Thymus (tissue), 14 donors: ENCODE measurements around the gene ACVR2B. TPM values are rescaled to one million over a fixed set of nuclear protein-coding genes. Genes with fewer than 3 reads are reported as not detected.
"Not testable (repeated sequence)": the region's sequence is repeated elsewhere in the genome, so short reads cannot be mapped to it uniquely, and the experiment has no call there.

Experiments
- DNase-seq, 9 donors: peaks; one replicate each; pipeline ENCODE4 v3.0.0-alpha.2; 2013; ENCODE audit warnings: low spot score in 9 of 9, low read depth in 6 of 9, missing footprints in 1 of 9
- H3K27ac ChIP-seq, 2 donors: one replicate each; pipeline ENCODE4 v1.5.1; 2013; ENCODE audit warnings: control low read depth in 1 of 2, low read depth in 1 of 2, low read length in 1 of 2, mild to moderate bottlenecking in 1 of 2, moderate library complexity in 1 of 2
- H3K27me3 ChIP-seq, 2 donors: one replicate each; pipeline ENCODE4 v1.5.1; 2013; ENCODE audit warnings: low read length in 1 of 2; ENCODE audit not compliant: control insufficient read depth in 2 of 2, insufficient read depth in 1 of 2
- H3K36me3 ChIP-seq, 2 donors: one replicate each; pipeline ENCODE4 v1.5.1; 2013; ENCODE audit warnings: low read length in 1 of 2, mild to moderate bottlenecking in 1 of 2, moderate library complexity in 1 of 2; ENCODE audit not compliant: control insufficient read depth in 2 of 2, insufficient read depth in 2 of 2
- H3K4me1 ChIP-seq, 2 donors: one replicate each; pipeline ENCODE4 v1.5.1; 2013; ENCODE audit warnings: low read length in 2 of 2; ENCODE audit not compliant: control insufficient read depth in 2 of 2, insufficient read depth in 2 of 2
- H3K4me3 ChIP-seq, 2 donors: one replicate each; pipeline ENCODE4 v1.5.1; 2013; ENCODE audit warnings: low read length in 2 of 2, control low read depth in 1 of 2, mild to moderate bottlenecking in 1 of 2
- H3K9me3 ChIP-seq, 2 donors: one replicate each; pipeline ENCODE4 v1.5.1; 2013; ENCODE audit warnings: low read length in 1 of 2, mild to moderate bottlenecking in 1 of 2; ENCODE audit not compliant: control insufficient read depth in 2 of 2, insufficient read depth in 1 of 2
- WGBS: extraction: QIAGEN DNeasy Blood & Tissue Kit; methylation state at CpG from one replicate; pipeline ENCODE4 v1.1.7; 2013; 5-methylcytosine and 5-hydroxymethylcytosine counted together
- long read RNA-seq, 10 donors: transcript quantifications; one replicate each; lab custom pipeline, GENCODE V29; 2026
- polyA plus RNA-seq: library from polyadenylated mRNA; stranded (reverse); fragments of 200-250 nt; gene quantifications from one replicate; pipeline ENCODE4 v1.2.3, GENCODE V29; 2013
- total RNA-seq: library from RNA; stranded (reverse); fragments of 120-200 nt; gene quantifications from one replicate; pipeline ENCODE4 v1.2.4, GENCODE V29; 2013
- donor health status: healthy.

Gene ACVR2B
- 6.3 TPM for total RNA-seq
- polyA plus RNA-seq = 2.4 TPM
- long read RNA-seq, donor 1 = 0 reads
- long read RNA-seq, donor 2, full-length matches to known transcripts = 1 of 1 reads
- long read RNA-seq, donor 2, partial matches to known transcripts = 0 of 1 reads
- long read RNA-seq, donor 2, other reads (novel, unspliced or antisense) = 0 of 1 reads
- long read RNA-seq, donor 3, full-length matches to known transcripts = 4 of 4 reads
- long read RNA-seq, donor 3, partial matches to known transcripts = 0 of 4 reads
- long read RNA-seq, donor 3, other reads (novel, unspliced or antisense) = 0 of 4 reads
- long read RNA-seq, donor 4, full-length matches to known transcripts = 2 of 2 reads
- long read RNA-seq, donor 4, partial matches to known transcripts = 0 of 2 reads
- long read RNA-seq, donor 4, other reads (novel, unspliced or antisense) = 0 of 2 reads
- long read RNA-seq, donor 5, full-length matches to known transcripts = 1 of 6 reads
- long read RNA-seq, donor 5, partial matches to known transcripts = 5 of 6 reads
- long read RNA-seq, donor 5, other reads (novel, unspliced or antisense) = 0 of 6 reads
- long read RNA-seq, donor 6 = 0 reads
- long read RNA-seq, donor 7 = 0 reads
- long read RNA-seq, donor 8, full-length matches to known transcripts = 1 of 1 reads
- long read RNA-seq, donor 8, partial matches to known transcripts = 0 of 1 reads
- long read RNA-seq, donor 8, other reads (novel, unspliced or antisense) = 0 of 1 reads
- long read RNA-seq, donor 9, full-length matches to known transcripts = 2 of 2 reads
- long read RNA-seq, donor 9, partial matches to known transcripts = 0 of 2 reads
- long read RNA-seq, donor 9, other reads (novel, unspliced or antisense) = 0 of 2 reads
- long read RNA-seq, donor 10, full-length matches to known transcripts = 1 of 1 reads
- long read RNA-seq, donor 10, partial matches to known transcripts = 0 of 1 reads
- long read RNA-seq, donor 10, other reads (novel, unspliced or antisense) = 0 of 1 reads

DNA sequence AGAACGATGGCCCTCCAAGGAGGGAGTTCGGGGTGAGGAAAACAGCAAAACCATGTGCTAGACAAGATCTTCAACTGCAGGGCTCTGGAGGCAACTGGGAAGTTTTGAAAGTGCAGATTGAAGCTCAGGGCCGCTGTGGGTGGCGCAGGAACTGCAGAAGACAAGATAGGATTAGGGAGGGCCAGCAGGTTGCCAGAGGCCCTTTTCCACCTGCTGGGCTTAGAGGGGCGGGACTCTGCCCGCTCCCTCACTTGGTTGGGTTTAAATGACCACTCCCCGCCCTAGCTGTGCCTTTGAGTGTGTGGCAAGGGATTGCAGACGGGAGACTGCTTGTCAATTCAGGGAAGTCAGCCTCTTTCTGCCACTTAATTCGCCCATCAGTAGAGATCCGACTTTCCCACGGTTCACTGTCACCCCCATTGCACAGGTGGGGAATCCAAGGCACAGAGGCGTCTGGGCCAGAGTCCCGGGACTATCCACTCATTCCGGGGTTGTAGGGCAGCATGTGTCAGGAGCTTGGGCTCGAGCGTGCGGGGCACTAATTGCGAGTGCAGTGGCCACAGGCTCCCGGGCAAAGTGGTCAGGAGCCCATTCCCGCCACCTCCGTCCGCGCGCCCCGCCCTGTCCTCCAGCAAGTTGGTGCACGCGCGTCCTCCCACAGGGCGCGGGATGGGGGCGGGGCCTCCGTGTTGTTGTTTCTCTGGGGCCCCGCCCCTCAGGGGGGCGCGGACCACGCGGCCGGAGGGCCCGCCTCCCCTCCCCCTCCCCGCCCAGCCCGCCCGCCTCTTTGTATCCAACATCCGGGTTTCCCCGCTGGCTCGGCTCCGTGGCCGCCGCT lies at the start of gene ACVR2B:
ACVR2B (plus strand) TSS at position 816 of the 838 bp plus-strand sequence. CDS start 433 bp downstream, outside the sequence.
- Histone ChIP-seq H3K4me3 (peak within 1 kb of the TSS; percentile 76 to 97), H3K36me3 (no peaks in the 10 kb centered on the region), H3K9me3 (peaks cover 0 to 8% of the 10 kb centered on the region in 2 donors), H3K27me3 (peaks cover 0 to 5% of the 10 kb centered on the region in 2 donors), H3K27ac (peak within 1 kb of the TSS; percentile 68 to 85), H3K4me1 (peaks cover 13 to 27% of the 10 kb centered on the region in 2 donors)
- WGBS = 13% methylated on average over 48 of the region's 48 CpGs
- DNase-seq = peak in 8 of 9 donors; percentile 65 to 93 (median 84)

DNA sequence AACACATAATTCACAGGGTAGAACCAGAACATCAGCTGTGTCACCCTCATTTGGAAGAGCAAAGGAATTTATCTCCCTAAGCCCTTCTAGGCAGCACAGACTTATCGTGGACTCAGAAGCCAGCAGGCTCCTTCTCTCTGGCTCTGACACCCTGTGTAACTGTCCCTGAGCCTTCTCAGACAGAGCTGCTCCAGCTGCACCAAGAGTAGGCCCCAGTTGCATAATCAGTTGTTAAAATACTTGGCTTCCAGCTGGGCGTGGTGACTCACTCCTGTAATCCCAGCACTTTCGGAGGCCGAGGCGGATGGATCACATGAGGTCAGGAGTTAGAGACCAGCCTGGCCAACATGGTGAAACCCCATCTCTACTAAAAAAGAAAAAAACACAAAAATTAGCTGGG lies 49.4 kb upstream of the ACVR2B start:
- H3K27ac ChIP-seq = no peak overlapping the region
- no peaks in the 10 kb centered on the region for H3K4me1 ChIP-seq
- WGBS = 98% methylated on average over 5 of the region's 5 CpGs
- no peaks in the 10 kb centered on the region for H3K27me3 ChIP-seq
- no peak for DNase-seq
- H3K9me3 ChIP-seq = no peaks in the 10 kb centered on the region
- H3K36me3 ChIP-seq = peaks cover 12 to 13% of the 10 kb centered on the region in 2 donors
- H3K4me3 ChIP-seq = no peak overlapping the region

DNA sequence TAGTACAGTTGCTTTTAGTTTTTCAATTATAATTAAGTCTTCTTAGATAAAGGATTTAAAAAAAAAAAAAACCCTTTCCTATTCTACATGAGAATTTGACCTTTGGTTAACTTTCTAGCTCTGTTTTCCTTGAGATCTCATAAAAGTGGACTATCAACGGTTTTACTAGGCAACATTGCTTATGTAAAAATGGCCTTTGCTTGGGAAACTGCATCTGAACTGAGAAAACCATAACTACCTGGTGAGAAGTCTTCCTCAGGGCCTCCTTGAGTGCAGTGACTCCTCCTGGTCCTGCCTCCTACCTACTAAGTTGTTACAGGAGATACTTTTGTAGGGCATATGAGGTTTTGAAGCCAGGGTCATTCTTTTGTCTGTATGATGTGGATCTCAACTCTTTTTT lies 42.1 kb upstream of the ACVR2B start:
- H3K27ac ChIP-seq = no peak overlapping the region
- 91% methylated on average over 1 of the region's 1 CpG for WGBS
- H3K4me1 ChIP-seq = no peaks in the 10 kb centered on the region
- no peaks in the 10 kb centered on the region for H3K9me3 ChIP-seq
- no peaks in the 10 kb centered on the region for H3K36me3 ChIP-seq
- H3K4me3 ChIP-seq = no peak overlapping the region
- H3K27me3 ChIP-seq = no peaks in the 10 kb centered on the region
- DNase-seq = no peak

DNA sequence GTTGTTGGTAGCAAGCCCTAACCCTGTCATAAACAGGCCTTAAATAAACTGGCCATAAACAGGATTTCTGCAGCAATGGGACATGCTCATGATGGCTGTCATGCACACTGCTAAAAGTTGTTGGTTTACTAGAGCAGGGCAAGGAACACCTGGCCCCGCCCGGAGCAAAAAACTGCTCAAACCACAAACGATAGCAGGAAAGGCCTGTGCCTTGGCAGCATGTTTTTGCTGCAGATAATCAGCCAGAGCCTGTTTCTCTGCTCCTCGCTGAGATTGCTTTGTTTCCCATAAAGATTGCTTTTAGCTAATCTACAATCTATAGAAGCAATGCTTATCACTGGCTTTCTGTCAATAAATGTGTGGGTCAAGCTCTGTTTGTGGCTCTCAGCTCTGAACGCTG lies 32.9 kb upstream of the ACVR2B start:
- H3K27me3 ChIP-seq, H3K36me3 ChIP-seq, H3K9me3 ChIP-seq, H3K4me3 ChIP-seq: not testable (repeated sequence)
- peaks cover 17 to 19% of the 10 kb centered on the region in 2 donors for H3K4me1 ChIP-seq
- peak overlapping the region; percentile 25 to 72 for H3K27ac ChIP-seq
- DNase-seq = peak in 2 of 9 donors; percentile 12 to 65
- 7% methylated on average over 5 of the region's 5 CpGs for WGBS

DNA sequence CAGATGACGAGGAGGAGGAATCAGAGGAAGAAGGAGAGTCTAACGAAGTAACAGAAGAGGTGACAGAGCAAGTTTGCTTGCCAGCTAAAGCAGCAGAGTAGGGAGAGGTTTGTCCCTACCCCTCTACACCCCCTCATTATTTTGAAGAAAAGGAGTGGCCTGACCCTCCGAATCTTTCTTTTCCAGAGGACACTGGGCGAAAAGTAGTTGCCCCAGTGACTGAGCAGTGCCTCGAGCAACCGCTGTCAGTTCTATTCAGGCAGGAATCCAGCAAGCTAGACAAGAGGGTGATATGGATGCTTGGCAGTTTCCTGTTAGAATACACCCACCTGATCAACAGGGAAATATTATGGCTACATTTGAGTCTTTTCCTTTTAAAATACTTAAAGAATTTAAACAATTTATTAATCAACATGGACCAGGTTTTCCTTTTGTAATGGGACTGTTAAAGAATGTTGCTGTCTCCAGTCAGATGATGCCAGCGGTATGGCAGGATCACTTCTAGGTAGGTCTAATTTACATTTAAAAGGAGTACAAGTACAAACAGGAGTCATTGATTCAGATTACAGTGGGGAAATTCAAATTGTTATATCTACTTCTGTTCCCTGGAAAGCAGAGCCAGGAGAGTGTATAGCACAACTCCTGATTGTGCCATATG lies 31.9 kb upstream of the ACVR2B start:
- no peak overlapping the region for H3K4me3 ChIP-seq
- H3K9me3 ChIP-seq = no peaks in the 10 kb centered on the region
- H3K4me1 ChIP-seq = peaks cover 21 to 28% of the 10 kb centered on the region in 2 donors
- WGBS = 63% methylated on average over 7 of the region's 7 CpGs
- H3K27me3 ChIP-seq = no peaks in the 10 kb centered on the region
- H3K36me3 ChIP-seq = no peaks in the 10 kb centered on the region
- peak in 1 of 9 donors; percentile 45 for DNase-seq
- peak overlapping the region in 1 of 2 donors; percentile 72 for H3K27ac ChIP-seq

DNA sequence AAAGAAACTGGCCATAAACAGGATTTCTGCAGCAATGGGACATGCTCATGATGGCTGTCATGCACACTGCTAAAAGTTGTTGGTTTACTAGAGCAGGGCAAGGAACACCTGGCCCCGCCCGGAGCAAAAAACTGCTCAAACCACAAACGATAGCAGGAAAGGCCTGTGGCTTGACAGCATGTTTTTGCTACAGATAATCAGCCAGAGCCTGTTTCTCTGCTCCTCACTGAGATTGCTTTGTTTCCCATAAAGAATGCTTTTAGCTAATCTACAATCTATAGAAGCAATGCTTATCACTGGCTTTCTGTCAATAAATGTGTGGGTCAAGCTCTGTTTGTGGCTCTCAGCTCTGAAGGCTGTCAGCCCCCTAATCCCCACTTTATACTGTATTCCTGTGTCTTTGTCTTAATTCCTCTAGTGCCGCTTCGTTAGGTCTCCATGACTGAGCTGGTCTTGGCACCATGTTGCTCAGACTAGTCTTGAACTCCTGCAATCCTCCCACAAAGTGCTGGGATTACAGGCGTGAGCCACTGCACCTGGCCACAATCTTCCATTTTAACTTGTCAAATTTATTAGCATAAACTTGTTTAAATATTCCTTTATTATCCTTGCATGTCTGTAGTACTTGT lies 26.8 kb upstream of the ACVR2B start:
- not testable (repeated sequence) for H3K36me3 ChIP-seq, H3K27me3 ChIP-seq, H3K9me3 ChIP-seq, H3K4me3 ChIP-seq
- DNase-seq = peak in 6 of 9 donors; percentile 37 to 81 (median 48)
- Histone ChIP-seq H3K27ac (peak overlapping the region; percentile 80 to 86), H3K4me1 (peaks cover 15 to 28% of the 10 kb centered on the region in 2 donors)
- 22% methylated on average over 6 of the region's 6 CpGs for WGBS

DNA sequence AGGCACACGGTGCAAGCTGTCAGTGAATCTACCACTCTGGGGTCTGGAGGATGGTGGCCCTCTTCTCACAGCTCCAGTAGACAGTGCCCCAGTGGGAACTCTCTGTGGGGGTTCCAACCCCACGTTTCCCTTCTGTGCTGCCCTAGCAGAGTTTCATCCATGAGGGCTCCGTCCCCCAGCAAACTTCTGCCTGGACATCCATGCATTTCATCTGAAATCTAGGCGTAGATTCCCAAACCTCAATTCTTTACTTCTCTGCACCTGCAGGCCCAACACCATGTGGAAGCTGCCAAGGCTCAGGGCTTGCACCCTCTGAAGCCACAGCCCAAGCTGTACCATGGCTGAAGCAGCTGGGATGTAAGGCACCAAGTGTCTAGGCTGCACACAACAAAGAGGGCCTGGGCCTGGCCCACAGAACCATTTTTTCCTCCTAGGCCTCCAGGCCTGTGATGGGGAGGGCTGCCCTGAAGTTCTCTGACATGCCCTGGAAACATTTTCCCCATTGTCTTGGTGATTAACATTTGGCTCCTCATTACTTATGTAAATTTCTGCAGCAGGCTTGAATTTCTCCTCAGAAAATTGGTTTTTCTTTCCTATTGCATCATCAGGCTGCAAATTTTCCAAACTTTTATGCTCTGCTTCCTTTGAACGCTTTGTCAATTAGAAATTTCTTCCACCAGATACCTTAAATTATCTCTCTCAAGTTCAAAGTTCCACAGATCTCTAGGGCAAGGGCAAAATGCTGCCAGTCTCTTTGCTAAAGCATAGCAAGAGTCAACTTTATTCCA lies 20.6 kb upstream of the ACVR2B start:
- not testable (repeated sequence) for H3K27me3 ChIP-seq, H3K4me3 ChIP-seq, H3K4me1 ChIP-seq, H3K36me3 ChIP-seq, H3K27ac ChIP-seq
- DNase-seq = peak in 1 of 9 donors; percentile 44
- H3K9me3 ChIP-seq = peaks cover 6 to 31% of the 10 kb centered on the region in 2 donors
- WGBS = 96% methylated on average over 5 of the region's 5 CpGs
